AG20443 (cell line): ENCODE data around the gene SNX18.

Experiments
- DNase-seq: peaks from one replicate; pipeline ENCODE4 v3.0.0; 2012; ENCODE audit warnings: low spot score, mixed read lengths

SNX18 gene

GRCh38 chr5:54541823-54542783 lies 24.5 kb downstream of the SNX18 start:
- DNase-seq, result no peak

GRCh38 chr5:54544044-54544443 lies 26.5 kb downstream of the SNX18 start:
- no peak for DNase-seq

GRCh38 chr5:54545796-54546195 lies 28.2 kb downstream of the SNX18 start:
- DNase-seq, result no peak

DNA sequence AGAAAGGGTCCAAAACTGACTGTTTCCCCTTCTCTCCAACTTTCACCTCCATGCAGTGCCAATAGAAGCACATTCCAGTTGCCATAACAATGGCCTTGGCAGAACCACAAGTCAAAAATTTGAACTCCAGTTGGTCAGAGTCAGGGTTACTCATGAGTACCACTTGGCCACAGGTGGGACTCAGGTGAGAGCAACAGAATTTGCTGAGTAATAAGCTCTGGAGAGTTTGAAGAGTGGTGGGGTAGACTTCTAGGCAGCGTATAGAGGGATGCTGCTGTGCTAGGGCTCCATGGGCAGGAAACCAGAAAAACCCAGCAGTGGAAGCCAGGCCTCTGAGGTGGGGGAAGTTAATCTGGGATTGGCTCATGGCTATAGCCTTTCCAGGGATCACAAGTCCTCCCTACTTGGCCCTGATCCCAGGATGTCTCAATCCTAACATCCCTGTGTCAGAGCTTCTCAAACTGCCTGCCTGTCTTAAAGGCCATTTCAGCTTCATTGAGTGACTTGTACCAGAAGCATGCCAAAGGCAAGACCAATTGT lies 30.2 kb downstream of the SNX18 start:
- DNase-seq, result peak; percentile 72

DNA sequence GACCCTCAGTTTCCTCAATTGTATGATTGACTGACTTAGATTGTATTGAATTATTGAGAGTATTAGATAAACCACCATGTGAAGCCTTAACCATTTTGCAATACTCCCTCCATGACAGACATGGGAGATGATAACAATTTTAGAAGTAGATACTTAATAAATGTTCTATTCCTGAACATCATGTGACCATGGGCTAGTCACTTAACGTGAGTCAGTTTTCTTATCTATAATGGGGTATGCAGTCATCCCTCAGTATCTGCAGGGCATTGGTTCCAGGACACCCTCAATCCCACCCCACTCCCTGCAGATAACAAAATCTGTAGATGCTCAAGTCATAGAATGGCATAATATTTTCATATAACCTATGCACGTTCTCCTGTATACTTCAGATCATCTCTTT lies 31.0 kb downstream of the SNX18 start:
- no peak for DNase-seq

GRCh38 chr5:54551292-54551691 lies 33.7 kb downstream of the SNX18 start:
- no peak for DNase-seq

GRCh38 chr5:54551926-54552325 lies 34.4 kb downstream of the SNX18 start:
- no peak for DNase-seq

GRCh38 chr5:54552446-54552845 lies 34.9 kb downstream of the SNX18 start:
- DNase-seq, result no peak

- no peak for DNase-seq
These were observed 36.2 kb downstream of the SNX18 start for GRCh38 chr5:54553659-54554207.

GRCh38 chr5:54556141-54556540 lies 38.6 kb downstream of the SNX18 start:
- DNase-seq, result no peak

DNA sequence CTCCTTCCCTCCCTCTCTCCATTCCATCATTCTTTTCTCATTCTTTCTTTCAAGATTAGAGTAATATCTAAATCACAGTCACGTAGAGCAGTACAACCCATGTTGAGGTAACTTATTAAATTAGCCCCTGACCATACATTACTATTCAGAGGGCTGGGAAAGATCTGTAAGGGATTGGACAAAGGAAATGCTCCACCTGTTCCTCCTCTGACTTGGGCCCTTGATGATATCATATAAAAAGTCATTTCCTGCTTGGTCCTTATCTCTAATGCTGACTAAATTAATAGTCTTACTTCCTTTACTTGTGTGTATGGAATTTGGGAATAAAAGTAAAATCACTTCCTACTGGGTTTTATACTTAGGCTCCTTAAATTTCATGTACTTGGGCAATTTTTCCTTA lies 40.8 kb downstream of the SNX18 start:
- no peak for DNase-seq

GRCh38 chr5:54561651-54562050 lies 44.1 kb downstream of the SNX18 start:
- no peak for DNase-seq

DNA sequence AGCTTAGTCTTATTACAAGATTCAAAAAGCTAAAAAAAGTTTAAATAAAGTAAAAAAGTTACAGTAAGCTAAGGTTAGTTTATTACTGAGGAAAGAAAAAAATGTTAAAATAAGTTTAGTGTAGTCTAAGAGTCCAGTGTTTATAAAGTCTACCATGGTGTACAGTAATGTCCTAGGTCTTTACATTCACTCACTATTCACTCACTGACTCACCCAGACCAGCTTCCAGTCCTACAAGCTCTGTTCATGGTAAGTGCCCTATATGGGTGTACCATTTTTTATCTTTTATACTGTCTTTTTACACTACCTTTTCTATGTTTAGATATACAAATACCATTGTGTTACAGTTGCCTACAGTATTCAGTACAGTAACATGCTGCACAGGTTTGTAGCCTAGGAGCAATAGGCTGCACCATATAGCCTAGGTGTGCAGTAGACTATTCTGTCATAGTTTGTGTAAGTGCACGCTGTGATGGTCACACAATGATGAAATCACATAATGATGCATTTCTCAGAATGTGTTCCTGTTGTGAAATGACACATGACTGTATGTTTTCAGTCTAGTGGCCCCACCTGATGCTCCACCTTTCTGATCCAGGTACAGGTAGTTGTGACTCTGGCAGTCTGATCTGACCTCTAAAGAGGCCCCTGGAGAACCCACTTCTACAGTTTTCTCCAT lies 45.7 kb downstream of the SNX18 start:
- DNase-seq, result no peak

- DNase-seq, result no peak
These were observed 50.4 kb downstream of the SNX18 start for GRCh38 chr5:54567996-54568395.

- peak; percentile 31 for DNase-seq
These were observed 53.4 kb downstream of the SNX18 start for GRCh38 chr5:54570916-54571315.

GRCh38 chr5:54571462-54571861 lies 53.9 kb downstream of the SNX18 start:
- no peak for DNase-seq

DNA sequence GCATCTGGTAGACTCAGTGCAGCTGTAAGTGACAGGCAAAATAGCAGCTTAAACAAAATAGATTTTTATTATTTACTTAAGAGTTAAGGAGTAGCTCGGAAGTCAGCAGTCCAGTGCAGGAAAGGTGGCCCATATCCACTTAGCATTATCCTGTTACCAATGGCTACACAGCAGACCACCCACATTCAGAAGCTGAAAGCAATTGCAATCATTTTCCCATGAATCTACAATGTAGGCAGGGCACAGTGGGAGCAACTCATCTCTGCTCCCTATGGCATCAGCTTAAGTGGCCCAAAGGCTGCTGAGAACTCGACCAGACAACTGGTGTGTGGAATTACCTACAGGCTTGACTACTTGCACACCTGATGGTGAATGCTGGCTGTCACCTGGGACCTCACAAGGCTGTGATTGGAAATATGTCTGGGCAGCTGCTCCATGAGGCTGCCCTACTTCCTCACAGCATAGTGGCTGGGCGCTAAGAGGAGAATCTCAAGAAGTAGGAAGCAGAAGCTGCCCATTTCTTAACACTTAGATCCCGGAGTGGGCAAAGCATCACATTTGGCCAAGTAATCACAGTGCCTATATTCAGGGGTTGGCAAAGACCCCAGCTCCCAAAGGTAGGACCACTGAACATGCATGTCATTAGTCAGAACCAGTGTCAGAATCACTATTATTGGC lies 56.4 kb downstream of the SNX18 start:
- no peak for DNase-seq

- DNase-seq, result no peak
These were observed 60.0 kb downstream of the SNX18 start for GRCh38 chr5:54577528-54577927.

- no peak for DNase-seq
These were observed 60.5 kb downstream of the SNX18 start for GRCh38 chr5:54577937-54578653.

DNA sequence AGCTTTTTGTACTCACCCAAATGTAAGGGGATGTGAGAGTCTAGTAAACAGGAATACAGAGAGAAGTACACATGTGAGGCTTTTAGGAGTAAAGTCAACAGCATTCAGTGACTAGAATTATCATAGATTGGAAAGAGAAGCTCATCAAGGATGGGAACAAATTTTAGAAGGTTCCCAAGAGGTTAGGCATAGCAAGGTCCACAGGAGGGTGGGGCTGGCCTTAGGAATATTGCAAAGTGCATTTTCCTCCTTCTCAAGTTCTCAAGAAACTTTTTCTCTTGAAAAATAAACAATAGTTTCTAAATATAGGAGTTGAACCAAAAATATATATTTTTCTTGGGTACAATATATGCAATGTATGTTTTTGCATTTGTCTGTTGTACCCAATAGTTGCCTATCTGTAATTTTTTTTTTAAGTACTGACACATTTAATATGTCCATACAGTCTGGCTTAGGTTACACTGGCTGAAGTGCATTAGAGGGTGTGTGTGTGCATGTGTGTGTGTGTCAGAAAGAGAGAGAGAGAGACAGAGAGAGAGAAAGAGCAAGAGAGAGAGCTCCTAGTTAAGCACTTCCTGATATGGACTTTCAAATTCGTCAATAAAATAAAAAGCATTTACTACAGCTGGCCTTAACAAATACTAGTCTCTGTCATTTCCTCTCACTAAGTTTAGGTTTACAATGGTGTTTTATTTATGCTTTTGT lies 62.2 kb downstream of the SNX18 start:
- no peak for DNase-seq
